ENCODE measurements around the gene RNF11.
A peak's percentile ranks its signal among the peaks of the same experiment; 100 is the strongest.
"Not testable (repeated sequence)": the region's sequence is repeated elsewhere in the genome, so short reads cannot be mapped to it uniquely, and the experiment has no call there.

RNF11 gene

GRCh38 chr1:51228471-51228870 is 7.6 kb upstream of the RNF11 start:
- not testable (repeated sequence) for DNase-seq (ENCODE audit: low read depth)

- no peak for DNase-seq (ENCODE audit: low read depth)
These were observed 5.5 kb upstream of the RNF11 start for GRCh38 chr1:51230501-51231078.

GRCh38 chr1:51231120-51231519 is 5.0 kb upstream of the RNF11 start:
- DNase-seq (ENCODE audit: low read depth): no peak

GRCh38 chr1:51231896-51232295 is 4.2 kb upstream of the RNF11 start:
- DNase-seq (ENCODE audit: low read depth): no peak

- not testable (repeated sequence) for DNase-seq (ENCODE audit: low read depth)
These were observed 1.8 kb upstream of the RNF11 start for GRCh38 chr1:51234236-51234635.

- DNase-seq (ENCODE audit: low read depth): no peak
These were observed 1.2 kb upstream of the RNF11 start for GRCh38 chr1:51234721-51235425.

GRCh38 chr1:51236531-51237350 is 668 bp downstream of the RNF11 start:
- DNase-seq (ENCODE audit: low read depth): no peak

- no peak for DNase-seq (ENCODE audit: low read depth)
These were observed 1.4 kb downstream of the RNF11 start for GRCh38 chr1:51237351-51238033.

GRCh38 chr1:51238034-51238403 is 1.9 kb downstream of the RNF11 start:
- DNase-seq (ENCODE audit: low read depth): no peak

- no peak for DNase-seq (ENCODE audit: low read depth)
These were observed 4.0 kb downstream of the RNF11 start for GRCh38 chr1:51240084-51240483.

- no peak for DNase-seq (ENCODE audit: low read depth)
These were observed 5.0 kb downstream of the RNF11 start for GRCh38 chr1:51241119-51241518.

- DNase-seq (ENCODE audit: low read depth): no peak
These were observed 6.5 kb downstream of the RNF11 start for GRCh38 chr1:51242546-51242945.

GRCh38 chr1:51247022-51247421 is 10.9 kb downstream of the RNF11 start:
- DNase-seq (ENCODE audit: low read depth): no peak

- DNase-seq (ENCODE audit: low read depth): no peak
These were observed 11.4 kb downstream of the RNF11 start for GRCh38 chr1:51247499-51247898.

GRCh38 chr1:51249445-51249844 is 13.4 kb downstream of the RNF11 start:
- no peak for DNase-seq (ENCODE audit: low read depth)

- not testable (repeated sequence) for DNase-seq (ENCODE audit: low read depth)
These were observed 14.7 kb downstream of the RNF11 start for GRCh38 chr1:51250729-51251128.

- not testable (repeated sequence) for DNase-seq (ENCODE audit: low read depth)
These were observed 15.1 kb downstream of the RNF11 start for GRCh38 chr1:51251165-51251564.

- DNase-seq (ENCODE audit: low read depth): no peak
These were observed 16.3 kb downstream of the RNF11 start for GRCh38 chr1:51252366-51252765.

GRCh38 chr1:51253691-51254090 is 17.6 kb downstream of the RNF11 start:
- DNase-seq (ENCODE audit: low read depth): no peak

GRCh38 chr1:51255331-51255730 is 19.3 kb downstream of the RNF11 start:
- DNase-seq (ENCODE audit: low read depth): no peak

GRCh38 chr1:51263147-51263877 is 27.2 kb downstream of the RNF11 start:
- no peak for DNase-seq (ENCODE audit: low read depth)

- DNase-seq (ENCODE audit: low read depth): peak; percentile 76
These were observed 28.4 kb downstream of the RNF11 start for GRCh38 chr1:51264451-51264850.
